SU-DHL-6 (cell line): ENCODE data around the gene ADRB1.

Experiments used
- H2AFZ ChIP-seq: fragments of 200-600 bp; sonication (generic); 2 replicates; pipeline ENCODE4 v1.6.1; 2014; ENCODE audit warnings: low read depth, mild to moderate bottlenecking, moderate library complexity, mixed read lengths, antibody characterized with exemption, low read length; ENCODE audit not compliant: severe bottlenecking
- H3F3A ChIP-seq: fragments of 200-600 bp; shearing (Covaris generic); 2 replicates; pipeline ENCODE4 v1.6.0; 2016; ENCODE audit warnings: antibody characterized with exemption, mild to moderate bottlenecking; ENCODE audit not compliant: insufficient read depth
- H3K27ac ChIP-seq: fragments of 200-600 bp; sonication (generic); 2 replicates; pipeline ENCODE4 v1.5.1; 2016; ENCODE audit warnings: low read depth, mild to moderate bottlenecking, low read length, moderate library complexity, mixed read lengths
- H3K27me3 ChIP-seq: fragments of 200-600 bp; sonication (generic), shearing (Covaris generic); 2 replicates; pipeline ENCODE4 v1.6.0; 2014; ENCODE audit warnings: mild to moderate bottlenecking, low read length
- H3K36me3 ChIP-seq: fragments of 200-600 bp; sonication (generic); 2 replicates; pipeline ENCODE4 v1.6.1; 2014; ENCODE audit warnings: mild to moderate bottlenecking, low read length, mixed read lengths
- H3K4me2 ChIP-seq: fragments of 300-600, 200-600 bp; shearing (Covaris generic), sonication (generic); 2 replicates; pipeline ENCODE4 v1.6.0; 2014; ENCODE audit warnings: low read length, low read depth, mild to moderate bottlenecking; ENCODE audit not compliant: poor library complexity, severe bottlenecking
- H3K4me3 ChIP-seq: fragments of 200-600 bp; sonication (generic); 2 replicates; pipeline ENCODE4 v1.5.1; 2014; ENCODE audit warnings: antibody characterized with exemption, low read length, mild to moderate bottlenecking, mixed read lengths; ENCODE audit not compliant: insufficient read depth, poor library complexity, severe bottlenecking
- H3K79me2 ChIP-seq: fragments of 200-600 bp; sonication (generic); 2 replicates; pipeline ENCODE4 v1.6.1; 2014; ENCODE audit warnings: mild to moderate bottlenecking, low read length, moderate library complexity; ENCODE audit not compliant: insufficient read depth
- H3K9ac ChIP-seq: fragments of 200-600 bp; sonication (generic); 2 replicates; pipeline ENCODE4 v1.7.0; 2014; ENCODE audit warnings: mild to moderate bottlenecking, low read length
- H3K9me2 ChIP-seq: fragments of 200-600 bp; sonication (generic); replicated peaks from 2 replicates; pipeline ENCODE4 v1.6.1; 2014; ENCODE audit warnings: low read length; ENCODE audit not compliant: insufficient read depth
- H3K9me3 ChIP-seq: fragments of 200-600 bp; sonication (generic); 2 replicates; pipeline ENCODE4 v1.6.1; 2014; ENCODE audit warnings: low read length, mixed read lengths; ENCODE audit not compliant: insufficient read depth
- H4K20me1 ChIP-seq: fragments of 200-600 bp; sonication (generic); 2 replicates; pipeline ENCODE4 v1.6.1; 2014; ENCODE audit warnings: low read depth, mild to moderate bottlenecking, antibody characterized with exemption, low read length, moderate library complexity, mixed read lengths
- EZH2phosphoT487 ChIP-seq: fragments of 200-600 bp; sonication (generic), shearing (Covaris generic); conservative IDR thresholded peaks from 2 replicates; pipeline ENCODE4 v1.6.1; 2018; ENCODE audit warnings: mild to moderate bottlenecking, antibody characterized with exemption, low read length, moderate library complexity, mixed read lengths
- TF ChIP-seq, protein P1 (sequence below): fragments of 200-600 bp; sonication (generic); IDR thresholded peaks from one replicate; pipeline ENCODE4 v1.5.1; 2017; ENCODE audit warnings: antibody characterized with exemption, mild to moderate bottlenecking, low read length, moderate library complexity; ENCODE audit not compliant: insufficient read depth, poor library complexity, severe bottlenecking

Gene ADRB1

GRCh38 chr10:114024876-114025610 is 18.6 kb upstream of the ADRB1 start:
- H3K9me3 ChIP-seq, result no peaks in the 10 kb centered on the region
- no peaks in the 10 kb centered on the region for H3K79me2 ChIP-seq
- no peaks in the 10 kb centered on the region for H4K20me1 ChIP-seq
- no peaks in the 10 kb centered on the region for H3K36me3 ChIP-seq
- H3K27me3 ChIP-seq, result no peaks in the 10 kb centered on the region
- peak overlapping the region; percentile 51 for H3K4me2 ChIP-seq
- no peaks in the 10 kb centered on the region for H3K9me2 ChIP-seq
- H3K4me3 ChIP-seq, result peak overlapping the region; percentile 14
- TF ChIP-seq EZH2phosphoT487, result no peak
- TF ChIP-seq, protein P1, sequence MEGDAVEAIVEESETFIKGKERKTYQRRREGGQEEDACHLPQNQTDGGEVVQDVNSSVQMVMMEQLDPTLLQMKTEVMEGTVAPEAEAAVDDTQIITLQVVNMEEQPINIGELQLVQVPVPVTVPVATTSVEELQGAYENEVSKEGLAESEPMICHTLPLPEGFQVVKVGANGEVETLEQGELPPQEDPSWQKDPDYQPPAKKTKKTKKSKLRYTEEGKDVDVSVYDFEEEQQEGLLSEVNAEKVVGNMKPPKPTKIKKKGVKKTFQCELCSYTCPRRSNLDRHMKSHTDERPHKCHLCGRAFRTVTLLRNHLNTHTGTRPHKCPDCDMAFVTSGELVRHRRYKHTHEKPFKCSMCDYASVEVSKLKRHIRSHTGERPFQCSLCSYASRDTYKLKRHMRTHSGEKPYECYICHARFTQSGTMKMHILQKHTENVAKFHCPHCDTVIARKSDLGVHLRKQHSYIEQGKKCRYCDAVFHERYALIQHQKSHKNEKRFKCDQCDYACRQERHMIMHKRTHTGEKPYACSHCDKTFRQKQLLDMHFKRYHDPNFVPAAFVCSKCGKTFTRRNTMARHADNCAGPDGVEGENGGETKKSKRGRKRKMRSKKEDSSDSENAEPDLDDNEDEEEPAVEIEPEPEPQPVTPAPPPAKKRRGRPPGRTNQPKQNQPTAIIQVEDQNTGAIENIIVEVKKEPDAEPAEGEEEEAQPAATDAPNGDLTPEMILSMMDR, result no peak
- no peak overlapping the region for H2AFZ ChIP-seq
- no peaks in the 10 kb centered on the region for H3F3A ChIP-seq
- peak overlapping the region; percentile 3; the same call in 1 of the 2 replicates for H3K27ac ChIP-seq
- H3K9ac ChIP-seq, result 0 out of 2 replicates have a peak overlapping the region, but pooled peaks have one; percentile 12

DNA sequence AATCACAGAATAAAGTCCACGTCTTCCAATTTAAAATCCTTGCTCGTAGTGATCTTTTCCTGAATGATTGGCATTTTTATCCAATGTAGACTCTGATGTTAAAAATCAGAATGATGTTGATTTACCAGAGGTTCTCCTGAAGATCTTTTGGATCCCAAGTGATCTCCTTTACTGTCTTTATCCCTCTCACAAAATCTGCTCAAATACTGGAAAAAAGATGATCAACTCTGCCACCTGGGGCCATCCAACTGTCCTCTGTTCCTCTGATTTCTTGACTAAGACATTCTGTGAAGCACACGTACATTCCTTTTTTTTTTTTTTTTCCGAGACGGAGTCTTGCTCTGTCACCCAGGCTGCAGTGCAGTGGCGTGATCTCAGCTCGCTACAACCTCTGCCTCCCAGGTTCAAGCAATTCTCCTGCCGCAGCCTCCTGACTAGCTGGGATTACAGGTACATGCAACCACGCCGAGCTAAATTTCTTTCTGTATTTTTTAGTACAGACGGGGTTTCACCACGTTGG is 18.0 kb upstream of the ADRB1 start:
- Histone ChIP-seq H3K27me3 (no peaks in the 10 kb centered on the region), H3K4me3 (no peak overlapping the region), H2AFZ (no peak overlapping the region), H3K4me2 (peak overlapping the region; percentile 51), H3K36me3 (no peaks in the 10 kb centered on the region), H3K79me2 (no peaks in the 10 kb centered on the region), H3F3A (no peaks in the 10 kb centered on the region), H3K9ac (no peak overlapping the region), H3K27ac (0 out of 2 replicates have a peak overlapping the region, but pooled peaks have one; percentile 3), H4K20me1 (no peaks in the 10 kb centered on the region), H3K9me2 (no peaks in the 10 kb centered on the region), H3K9me3 (no peaks in the 10 kb centered on the region)
- TF ChIP-seq EZH2phosphoT487, result no peak
- TF ChIP-seq, protein P1, result no peak

DNA sequence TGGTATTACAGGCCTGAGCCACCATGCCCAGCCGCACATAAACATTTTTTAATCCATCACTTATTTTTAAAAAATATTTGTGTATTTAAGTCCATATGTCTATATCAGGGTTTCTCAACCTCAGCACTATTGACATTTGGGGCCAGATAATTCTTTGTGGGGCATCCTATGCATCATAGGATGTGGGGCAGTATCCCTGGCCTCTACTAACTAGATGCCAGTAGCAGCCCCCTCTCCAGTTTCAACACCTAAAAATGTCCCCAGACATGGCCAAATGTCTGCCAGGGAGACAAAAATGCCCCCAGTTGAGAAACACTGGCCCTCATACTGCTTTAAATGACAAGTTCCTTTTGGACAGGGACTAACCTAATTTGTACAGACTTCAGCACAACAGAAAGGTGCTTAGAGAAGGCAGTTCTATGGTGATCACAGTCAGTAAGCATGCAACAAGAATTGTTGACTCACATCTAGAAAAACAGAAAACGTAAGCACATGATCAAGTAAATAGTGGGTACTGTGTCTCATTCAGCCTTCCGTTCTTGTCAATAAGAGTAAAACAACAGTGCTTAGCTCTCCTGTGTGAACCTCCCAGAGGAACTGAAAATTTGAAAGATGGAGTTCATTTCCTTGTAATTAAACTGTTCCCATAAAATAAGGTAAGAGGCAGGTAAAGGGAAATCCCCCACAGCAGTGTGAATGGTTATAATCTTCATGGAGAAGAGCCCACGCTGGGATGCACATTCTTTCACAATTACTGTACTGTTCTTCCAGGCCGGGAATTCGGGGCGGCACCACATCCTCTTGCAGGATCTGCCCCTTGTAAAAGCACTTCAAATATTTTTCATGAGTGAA is 17.3 kb upstream of the ADRB1 start:
- H3F3A ChIP-seq, result no peaks in the 10 kb centered on the region
- no peaks in the 10 kb centered on the region for H4K20me1 ChIP-seq
- no peaks in the 10 kb centered on the region for H3K9me3 ChIP-seq
- no peak overlapping the region for H3K4me3 ChIP-seq
- no peak overlapping the region for H3K4me2 ChIP-seq
- TF ChIP-seq, protein P1, result no peak
- TF ChIP-seq EZH2phosphoT487, result no peak
- no peaks in the 10 kb centered on the region for H3K9me2 ChIP-seq
- no peak overlapping the region for H3K9ac ChIP-seq
- H3K27me3 ChIP-seq, result no peaks in the 10 kb centered on the region
- no peak overlapping the region for H2AFZ ChIP-seq
- no peak overlapping the region for H3K27ac ChIP-seq
- H3K36me3 ChIP-seq, result no peaks in the 10 kb centered on the region
- H3K79me2 ChIP-seq, result no peaks in the 10 kb centered on the region
